Activated naive CD4-positive, alpha-beta T cell treated with anti-CD3 and anti-CD28 coated beads, Interleukin-2, amount 50 U/mL, for 16 hours (primary cell): ENCODE results near the gene CD209.
"Not testable (repeated sequence)": the region's sequence is repeated elsewhere in the genome, so short reads cannot be mapped to it uniquely, and the experiment has no call there.

Experiments
- DNase-seq: peaks from one replicate; pipeline ENCODE4 v3.0.0-alpha.2; 2020

CD209 gene

GRCh38 chr19:7746903-7747884, at the start of gene CD209:
Gene CD209, minus strand, starts transcription at chr19:7747534. Its CDS starts 23 bp downstream, at chr19:7747511.
- no peak for DNase-seq

- DNase-seq, result no peak
These were observed 48.3 kb upstream of the CD209 start for GRCh38 chr19:7795555-7796161.

- DNase-seq, result no peak
These were observed 46.2 kb upstream of the CD209 start for GRCh38 chr19:7793493-7793892.

GRCh38 chr19:7792701-7793100, 45.4 kb upstream of the CD209 start:
- not testable (repeated sequence) for DNase-seq

GRCh38 chr19:7792281-7792680, 44.9 kb upstream of the CD209 start:
- DNase-seq, result no peak

GRCh38 chr19:7790416-7790815, 43.1 kb upstream of the CD209 start:
- DNase-seq, result no peak

GRCh38 chr19:7789447-7789846, 42.1 kb upstream of the CD209 start:
- peak; percentile 66 for DNase-seq

- no peak for DNase-seq
These were observed 41.6 kb upstream of the CD209 start for GRCh38 chr19:7788933-7789323.

GRCh38 chr19:7788178-7788932, 41.0 kb upstream of the CD209 start:
- no peak for DNase-seq

- DNase-seq, result no peak
These were observed 40.4 kb upstream of the CD209 start for GRCh38 chr19:7787602-7788177.

GRCh38 chr19:7787141-7787540, 39.8 kb upstream of the CD209 start:
- no peak for DNase-seq

- no peak for DNase-seq
These were observed 37.5 kb upstream of the CD209 start for GRCh38 chr19:7784856-7785255.

GRCh38 chr19:7783991-7784423, 36.7 kb upstream of the CD209 start:
- DNase-seq, result no peak

- no peak for DNase-seq
These were observed 33.8 kb upstream of the CD209 start for GRCh38 chr19:7781157-7781556.

GRCh38 chr19:7779631-7780486, 32.5 kb upstream of the CD209 start:
- DNase-seq, result no peak

- no peak for DNase-seq
These were observed 30.7 kb upstream of the CD209 start for GRCh38 chr19:7778081-7778480.

- no peak for DNase-seq
These were observed 28.4 kb upstream of the CD209 start for GRCh38 chr19:7775761-7776160.

GRCh38 chr19:7773841-7774240, 26.5 kb upstream of the CD209 start:
- DNase-seq, result no peak

- DNase-seq, result peak; percentile 46
These were observed 25.5 kb upstream of the CD209 start for GRCh38 chr19:7772752-7773291.

- no peak for DNase-seq
These were observed 23.7 kb upstream of the CD209 start for GRCh38 chr19:7771072-7771471.

GRCh38 chr19:7769171-7769570, 21.8 kb upstream of the CD209 start:
- DNase-seq, result no peak

GRCh38 chr19:7767487-7767886, 20.2 kb upstream of the CD209 start:
- no peak for DNase-seq
